ACC112 (cell line): ENCODE results near the gene SUZ12.
A peak's percentile ranks its signal among the peaks of the same experiment; 100 is the strongest.
"Not testable (repeated sequence)": the region's sequence is repeated elsewhere in the genome, so short reads cannot be mapped to it uniquely, and the experiment has no call there.

Experiments used
- H2AFZ ChIP-seq: fragments of 200-600 bp; sonication (generic); one replicate; pipeline ENCODE4 v1.6.0; 2017; ENCODE audit warnings: antibody characterized with exemption, low read length; ENCODE audit not compliant: unreplicated experiment
- H3K27ac ChIP-seq: fragments of 200-600 bp; sonication (generic); 2 replicates; pipeline ENCODE4 v1.5.1; 2014; ENCODE audit warnings: low read depth, mild to moderate bottlenecking, antibody characterized with exemption, low read length, moderate library complexity
- H3K27me3 ChIP-seq: fragments of 200-600 bp; sonication (generic); 2 replicates; pipeline ENCODE4 v1.6.1; 2014; ENCODE audit warnings: mild to moderate bottlenecking, antibody characterized with exemption, low read length, moderate library complexity, mixed read lengths; ENCODE audit not compliant: insufficient read depth
- H3K36me3 ChIP-seq: fragments of 200-600 bp; sonication (generic); 2 replicates; pipeline ENCODE4 v1.6.1; 2016; ENCODE audit warnings: mild to moderate bottlenecking, antibody characterized with exemption, low read length, moderate library complexity, mixed read lengths; ENCODE audit not compliant: insufficient read depth
- H3K4me1 ChIP-seq: fragments of 200-600 bp; sonication (generic); one replicate; pipeline ENCODE4 v1.6.1; 2016; ENCODE audit warnings: low read length, mixed read lengths; ENCODE audit not compliant: insufficient read depth, unreplicated experiment, control insufficient read depth
- H3K4me3 ChIP-seq: fragments of 200-600 bp; sonication (generic); 2 replicates; pipeline ENCODE4 v1.5.1; 2014; ENCODE audit warnings: mild to moderate bottlenecking, low read depth, low read length
- H3K79me2 ChIP-seq: fragments of 200-600 bp; sonication (generic); one replicate; pipeline ENCODE4 v1.6.0; 2016; ENCODE audit warnings: low read length; ENCODE audit not compliant: control insufficient read depth, unreplicated experiment, insufficient read depth

SUZ12 gene

DNA sequence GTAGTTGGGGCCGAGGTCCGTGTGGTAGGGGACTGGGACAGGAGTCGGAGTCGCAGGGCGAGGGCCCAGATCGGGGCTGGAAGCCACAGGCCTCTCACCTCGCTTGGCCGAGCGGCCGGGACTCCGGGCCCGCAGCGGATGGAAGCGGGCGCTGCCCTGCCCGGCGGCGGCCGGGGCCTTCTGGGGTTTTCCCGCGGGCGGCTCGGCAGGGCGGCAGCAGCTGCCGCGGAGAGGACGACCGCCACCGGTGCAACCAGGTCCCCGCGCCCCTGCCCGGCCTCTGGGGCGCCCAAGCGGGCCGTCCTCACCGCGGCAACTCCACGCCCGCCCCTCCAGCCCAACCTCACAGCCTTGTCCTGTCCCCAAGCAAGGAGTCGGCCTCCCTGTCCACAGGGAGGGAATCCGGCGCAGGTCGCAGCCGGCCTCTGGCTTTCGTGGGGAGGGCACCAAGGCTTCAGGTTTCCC is 19.7 kb upstream of the SUZ12 start:
- H3K79me2 ChIP-seq, result no peaks in the 10 kb centered on the region
- no peak overlapping the region for H3K27ac ChIP-seq
- no peaks in the 10 kb centered on the region for H3K36me3 ChIP-seq
- no peak overlapping the region for H3K4me3 ChIP-seq
- H3K27me3 ChIP-seq, result no peaks in the 10 kb centered on the region
- peaks cover 12% of the 10 kb centered on the region for H3K4me1 ChIP-seq
- peak overlapping the region; percentile 14 for H2AFZ ChIP-seq

DNA sequence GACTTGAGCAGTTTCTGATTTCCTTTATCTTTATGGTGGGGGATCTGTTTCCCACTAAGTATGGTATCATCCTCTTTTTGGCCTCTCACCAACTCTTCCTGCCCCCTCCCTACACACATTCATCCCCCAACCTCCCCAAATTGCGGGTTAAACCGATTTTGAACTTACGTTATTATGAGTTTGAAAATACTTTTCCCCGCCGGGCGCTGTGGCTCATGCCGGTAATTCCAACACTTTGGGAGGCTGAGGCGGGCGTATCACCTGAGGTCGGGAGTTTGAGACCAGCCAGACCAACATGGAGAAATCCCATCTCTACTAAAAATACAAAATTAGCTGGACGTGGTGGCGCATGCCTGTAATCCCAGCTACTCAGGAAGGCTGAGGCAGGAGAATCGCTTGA is 19.1 kb upstream of the SUZ12 start:
- H2AFZ ChIP-seq, H3K4me3 ChIP-seq, H3K79me2 ChIP-seq, H3K27me3 ChIP-seq, H3K27ac ChIP-seq, H3K36me3 ChIP-seq: not testable (repeated sequence)
- H3K4me1 ChIP-seq, result peaks cover 12% of the 10 kb centered on the region

DNA sequence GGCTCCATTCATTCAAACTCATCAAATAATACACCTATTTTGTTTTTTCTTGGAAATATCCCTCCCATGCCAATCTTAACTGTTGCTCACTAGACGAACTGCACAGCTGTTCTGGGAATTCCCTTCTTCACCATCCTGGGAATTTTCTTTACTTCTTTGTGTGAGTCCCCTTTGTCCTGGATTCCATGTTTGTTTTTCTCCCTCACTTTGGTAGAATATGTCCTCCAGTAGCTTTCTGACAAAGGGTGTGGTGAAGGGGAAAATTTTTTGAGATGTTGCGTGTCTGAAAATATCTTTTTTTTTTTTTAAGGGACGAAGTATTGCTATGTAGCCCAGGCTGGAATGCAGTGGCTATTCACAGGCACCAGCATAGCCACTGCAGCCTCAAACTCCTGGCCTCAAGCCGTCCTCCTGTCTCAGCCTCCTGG is 18.1 kb upstream of the SUZ12 start:
- no peak overlapping the region for H3K4me3 ChIP-seq
- no peak overlapping the region for H3K27ac ChIP-seq
- H3K36me3 ChIP-seq, result no peaks in the 10 kb centered on the region
- peaks cover 12% of the 10 kb centered on the region for H3K4me1 ChIP-seq
- no peaks in the 10 kb centered on the region for H3K27me3 ChIP-seq
- no peak overlapping the region for H2AFZ ChIP-seq
- H3K79me2 ChIP-seq, result no peaks in the 10 kb centered on the region

DNA sequence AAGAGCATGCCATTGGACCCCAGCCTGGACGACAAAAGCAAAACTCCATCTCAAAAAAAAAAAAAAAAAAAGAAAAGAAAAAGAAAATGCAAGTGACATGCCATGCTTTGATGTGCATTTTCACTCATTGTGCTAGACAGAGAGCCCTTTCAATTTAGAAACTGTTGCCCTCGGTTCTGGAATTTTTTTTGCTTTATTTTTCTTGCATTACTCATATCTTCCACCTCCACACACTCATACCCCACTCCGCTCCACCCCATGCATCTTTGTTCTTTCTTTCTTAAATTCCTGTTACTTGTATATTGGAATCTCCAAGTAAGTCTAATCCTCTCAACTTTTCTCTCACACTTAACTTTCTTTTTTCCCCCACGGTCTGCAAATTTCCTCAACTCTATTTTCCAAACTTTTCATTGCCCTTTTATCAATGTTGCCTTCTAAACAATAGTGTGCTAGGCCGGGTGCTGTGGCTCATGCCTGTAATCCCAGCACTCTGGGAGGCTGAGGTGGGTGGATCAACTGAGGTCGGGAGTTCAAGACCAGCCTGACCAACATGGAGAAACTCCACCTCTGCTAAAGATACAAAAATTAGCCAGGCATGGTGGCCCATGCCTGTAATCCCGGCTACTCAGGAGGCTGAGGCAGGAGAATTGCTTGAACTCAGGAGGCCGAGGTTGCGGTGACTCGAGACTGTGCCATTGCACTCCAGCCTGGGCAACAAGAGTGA is 16.8 kb upstream of the SUZ12 start:
- Histone ChIP-seq H3K79me2 (no peaks in the 10 kb centered on the region), H3K27ac (peak overlapping the region; percentile 67), H3K4me3 (no peak overlapping the region), H2AFZ (peak overlapping the region; percentile 17), H3K27me3 (no peaks in the 10 kb centered on the region), H3K36me3 (no peaks in the 10 kb centered on the region), H3K4me1 (peaks cover 12% of the 10 kb centered on the region)

DNA sequence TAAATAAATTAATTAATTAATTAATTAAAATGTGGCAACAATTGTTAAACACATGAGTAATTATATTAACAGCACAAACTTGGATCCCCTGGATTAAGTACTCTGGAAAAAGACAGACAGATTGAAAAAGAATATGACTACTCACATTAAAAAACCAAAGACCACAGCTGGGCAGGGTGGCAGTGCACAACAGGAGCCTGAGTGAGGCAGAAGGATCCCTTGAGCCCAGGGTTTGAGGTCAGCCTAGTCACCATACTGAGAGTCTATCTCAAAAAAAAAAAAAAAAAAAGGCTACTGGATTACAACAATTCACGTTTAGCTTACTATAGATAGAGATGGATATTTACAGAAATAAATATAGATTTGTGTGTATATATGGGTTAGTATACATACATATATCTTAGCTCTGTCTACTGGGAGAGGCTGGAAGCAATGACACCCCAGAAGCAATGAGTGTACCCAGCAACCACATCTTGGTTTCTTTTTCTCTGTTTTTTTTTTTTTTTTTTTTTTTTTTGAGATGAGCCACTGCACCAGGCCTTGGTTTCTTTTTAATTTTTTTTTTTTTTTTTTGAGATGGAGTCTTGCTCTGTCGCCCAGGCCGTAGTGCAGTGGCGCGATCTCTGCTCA is 10.6 kb upstream of the SUZ12 start:
- H3K36me3 ChIP-seq, result no peaks in the 10 kb centered on the region
- no peak overlapping the region for H2AFZ ChIP-seq
- H3K27me3 ChIP-seq, result no peaks in the 10 kb centered on the region
- no peak overlapping the region for H3K27ac ChIP-seq
- H3K79me2 ChIP-seq, result no peaks in the 10 kb centered on the region
- H3K4me1 ChIP-seq, result no peaks in the 10 kb centered on the region
- H3K4me3 ChIP-seq, result no peak overlapping the region

GRCh38 chr17:31931756-31932155 is 5.1 kb upstream of the SUZ12 start:
- H3K4me1 ChIP-seq, result no peaks in the 10 kb centered on the region
- H3K27me3 ChIP-seq, result no peaks in the 10 kb centered on the region
- H3K27ac ChIP-seq, result no peak overlapping the region
- H3K4me3 ChIP-seq, result no peak overlapping the region
- no peaks in the 10 kb centered on the region for H3K36me3 ChIP-seq
- H3K79me2 ChIP-seq, result no peaks in the 10 kb centered on the region
- no peak overlapping the region for H2AFZ ChIP-seq

- Histone ChIP-seq H3K4me1 (no peaks in the 10 kb centered on the region), H3K27me3 (no peaks in the 10 kb centered on the region), H3K4me3 (no peak overlapping the region), H3K36me3 (peaks cover 1% of the 10 kb centered on the region; the same call in 1 of the 2 replicates), H3K79me2 (peaks cover 29% of the 10 kb centered on the region), H2AFZ (no peak overlapping the region), H3K27ac (no peak overlapping the region)
Measured at GRCh38 chr17:31935512-31935911, 1.3 kb upstream of the SUZ12 start.

DNA sequence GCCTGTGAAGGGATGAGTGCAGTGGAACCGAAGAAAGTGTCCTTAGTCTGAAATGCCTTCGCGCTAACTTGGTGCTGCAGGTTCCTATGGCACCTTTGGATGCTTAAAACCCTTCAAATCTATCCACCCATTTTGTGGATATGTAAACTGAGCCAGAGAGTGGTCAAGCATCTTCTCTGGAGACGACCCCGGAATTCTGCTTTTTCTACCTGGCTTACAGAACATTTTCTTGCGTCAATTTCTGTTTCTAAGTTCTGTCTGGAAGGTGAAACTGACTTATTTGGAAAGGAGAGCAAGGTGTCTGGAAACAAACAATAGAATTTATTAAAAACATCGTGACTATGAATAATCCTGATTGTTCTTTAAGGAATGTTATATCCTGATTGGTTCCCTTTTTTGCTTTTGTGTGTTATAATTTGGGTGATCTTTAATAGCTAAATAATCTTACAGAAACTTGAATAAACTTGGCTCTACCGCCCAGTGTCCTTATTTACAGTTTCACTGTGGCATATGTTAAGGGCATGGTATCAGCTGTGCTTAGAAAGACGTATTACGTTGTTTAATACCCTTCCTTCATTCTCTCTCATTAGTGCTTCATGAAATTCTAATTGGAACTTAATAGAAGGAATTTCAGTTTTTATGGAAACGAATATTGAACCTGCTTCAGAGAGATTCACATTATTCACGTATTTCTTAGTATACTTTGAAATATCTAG is 1.3 kb downstream of the SUZ12 start:
- not testable (repeated sequence) for H3K4me1 ChIP-seq, H3K36me3 ChIP-seq, H3K27ac ChIP-seq, H3K27me3 ChIP-seq, H2AFZ ChIP-seq
- H3K79me2 ChIP-seq, result peaks cover 48% of the 10 kb centered on the region
- peak overlapping the region; percentile 81 for H3K4me3 ChIP-seq

GRCh38 chr17:31941916-31942315 is 5.1 kb downstream of the SUZ12 start:
- peaks cover 68% of the 10 kb centered on the region for H3K79me2 ChIP-seq
- H3K4me1 ChIP-seq, H3K27ac ChIP-seq, H2AFZ ChIP-seq, H3K27me3 ChIP-seq, H3K36me3 ChIP-seq, H3K4me3 ChIP-seq: not testable (repeated sequence)

GRCh38 chr17:31942396-31942795 is 5.6 kb downstream of the SUZ12 start:
- H3K4me3 ChIP-seq, H3K4me1 ChIP-seq, H3K27me3 ChIP-seq, H2AFZ ChIP-seq, H3K27ac ChIP-seq, H3K36me3 ChIP-seq: not testable (repeated sequence)
- peaks cover 63% of the 10 kb centered on the region for H3K79me2 ChIP-seq

- not testable (repeated sequence) for H3K4me1 ChIP-seq, H2AFZ ChIP-seq, H3K79me2 ChIP-seq, H3K36me3 ChIP-seq, H3K4me3 ChIP-seq, H3K27me3 ChIP-seq, H3K27ac ChIP-seq
Measured at GRCh38 chr17:31951953-31952352, 15.1 kb downstream of the SUZ12 start.
